Vagina (tissue), 2 donors: ENCODE results near the gene RGS17. TPM values are rescaled to one million over a fixed set of nuclear protein-coding genes. Genes with fewer than 3 reads are reported as not detected.

Source experiments
- DNase-seq, 2 donors: peaks; one replicate each; pipeline ENCODE4 v3.0.0-alpha.2; 2017; ENCODE audit errors: extremely low spot score in 2 of 2
- H3K27ac ChIP-seq: fragments of 200-600 bp; sonication (generic); one replicate; pipeline ENCODE4 v1.5.1; 2019
- H3K27me3 ChIP-seq: fragments of 200-600 bp; sonication (generic); one replicate; pipeline ENCODE4 v1.5.1; 2019
- H3K36me3 ChIP-seq, 2 donors: fragments of 200-600 bp; sonication (generic); one replicate each; pipeline ENCODE4 v1.5.1; 2017 to 2019
- H3K4me1 ChIP-seq: fragments of 200-600 bp; sonication (generic); one replicate; pipeline ENCODE4 v1.5.1; 2019
- H3K4me3 ChIP-seq, 2 donors: fragments of 200-600 bp; sonication (generic); 1 replicate in 1 of 2; 2 replicates in 1 of 2; pipeline ENCODE4 v1.5.1; 2016 to 2019
- H3K9me3 ChIP-seq: fragments of 200-600 bp; sonication (generic); one replicate; pipeline ENCODE4 v1.5.1; 2019
- CTCF ChIP-seq, 3 experiments: fragments of 450-650 bp in 2 of 3; fragments of 200-600 bp in 1 of 3; sonication (generic) in 1 of 3; IDR thresholded peaks; one replicate each; pipeline ENCODE4 v1.5.1; 2017 to 2019; ENCODE audit warnings: antibody characterized with exemption in 3 of 3, mild to moderate bottlenecking in 2 of 3, moderate library complexity in 2 of 3
- POLR2A ChIP-seq, 2 donors: fragments of 450-650 bp; IDR thresholded peaks; one replicate each; pipeline ENCODE4 v1.6.1; 2017; ENCODE audit warnings: antibody characterized with exemption in 2 of 2, mild to moderate bottlenecking in 2 of 2, moderate library complexity in 2 of 2
- POLR2AphosphoS5 ChIP-seq, 2 donors: sonication (generic); formaldehyde crosslinking; IDR thresholded peaks; one replicate each; pipeline ENCODE4 v1.9.0; 2017; ENCODE audit warnings: antibody characterized with exemption in 2 of 2, mild to moderate bottlenecking in 2 of 2, low read depth in 1 of 2; ENCODE audit not compliant: insufficient read depth in 1 of 2
- intact Hi-C: fragments of 100-400 bp; cut with DNase I; formaldehyde crosslinking; loops from one replicate; pipeline ENCODE4 v1.15.1; 2023
- total RNA-seq: library from RNA; depleted of rRNA; stranded (reverse); fragments of >200 nt; gene quantifications from one replicate; pipeline ENCODE4 v1.2.3, GENCODE V29; 2016

Gene RGS17
- total RNA-seq, 1 donor from 2014 or later: 0.25 TPM

DNA sequence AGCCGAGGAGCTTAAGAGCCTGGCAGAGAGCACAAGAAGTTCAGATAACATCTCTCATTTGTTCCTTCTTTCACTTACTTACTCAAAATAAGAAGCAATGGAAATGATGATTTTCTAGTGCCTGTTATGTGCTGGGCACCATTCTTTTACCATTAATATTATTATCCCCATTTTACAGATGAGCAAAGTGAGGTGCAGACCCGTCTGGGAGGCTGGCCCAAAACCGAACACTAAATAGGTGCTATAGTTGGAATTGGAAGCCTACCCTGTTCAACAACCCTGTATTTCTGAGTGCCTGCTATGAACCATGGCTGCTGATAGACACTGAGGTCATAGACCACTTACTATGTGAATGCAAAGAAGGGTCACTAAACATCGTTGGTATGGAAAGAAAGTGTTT is 103.6 kb downstream of the RGS17 start:
- H3K4me1 ChIP-seq: no peaks in the 10 kb centered on the region
- H3K9me3 ChIP-seq: no peaks in the 10 kb centered on the region
- intact Hi-C loops: no loop called here
- H3K4me3 ChIP-seq: no peak overlapping the region
- no peaks in the 10 kb centered on the region for H3K36me3 ChIP-seq
- no peaks in the 10 kb centered on the region for H3K27me3 ChIP-seq
- DNase-seq: no peak
- no peak overlapping the region for H3K27ac ChIP-seq
- TF ChIP-seq CTCF (IDR thresholded peaks at IDR 0.05) (no peak), POLR2AphosphoS5 (IDR thresholded peaks at IDR 0.05; ENCODE audit: insufficient read depth in 1 of 2, low read depth in 1 of 2) (no peak)

DNA sequence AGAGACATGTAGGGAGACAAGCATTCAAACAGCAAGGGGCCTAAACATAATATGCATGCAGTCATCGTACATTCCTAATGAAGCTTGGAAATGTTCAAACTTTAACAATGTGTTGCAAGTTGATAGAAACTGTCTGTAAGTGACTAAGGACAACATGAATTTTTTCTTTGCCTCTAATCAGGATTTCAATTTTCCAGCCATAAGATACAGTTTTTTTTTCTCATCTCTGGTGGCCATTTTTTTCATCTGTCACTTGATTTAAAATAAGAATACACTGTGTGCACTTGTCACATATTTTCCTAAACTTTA is 106.4 kb downstream of the RGS17 start:
- Histone ChIP-seq H3K4me1 (no peaks in the 10 kb centered on the region), H3K36me3 (no peaks in the 10 kb centered on the region), H3K4me3 (no peak overlapping the region), H3K27ac (no peak overlapping the region), H3K9me3 (no peaks in the 10 kb centered on the region), H3K27me3 (no peaks in the 10 kb centered on the region)
- intact Hi-C loops: no loop called here
- peak in 1 of 3 experiments; percentile 1 for TF ChIP-seq CTCF (IDR thresholded peaks at IDR 0.05)
- no peak for TF ChIP-seq POLR2A (IDR thresholded peaks at IDR 0.05)
- TF ChIP-seq POLR2AphosphoS5 (IDR thresholded peaks at IDR 0.05; ENCODE audit: insufficient read depth in 1 of 2, low read depth in 1 of 2): no peak
- no peak for DNase-seq

- Histone ChIP-seq H3K9me3 (no peaks in the 10 kb centered on the region), H3K27me3 (no peaks in the 10 kb centered on the region), H3K27ac (no peak overlapping the region), H3K36me3 (no peaks in the 10 kb centered on the region), H3K4me1 (no peaks in the 10 kb centered on the region), H3K4me3 (no peak overlapping the region)
- intact Hi-C loops: no loop called here
- no peak for DNase-seq
- TF ChIP-seq POLR2A (IDR thresholded peaks at IDR 0.05): no peak
- peak; percentile 53 to 62 (median 56) for TF ChIP-seq CTCF (IDR thresholded peaks at IDR 0.05)
Observed at GRCh38 chr6:153023977-153024708, 106.9 kb downstream of the RGS17 start.

- Histone ChIP-seq H3K36me3 (no peaks in the 10 kb centered on the region), H3K4me3 (no peak overlapping the region), H3K4me1 (no peaks in the 10 kb centered on the region), H3K27me3 (no peaks in the 10 kb centered on the region), H3K9me3 (no peaks in the 10 kb centered on the region), H3K27ac (no peak overlapping the region)
- no peak for DNase-seq
- no peak for TF ChIP-seq POLR2A (IDR thresholded peaks at IDR 0.05)
- TF ChIP-seq CTCF (IDR thresholded peaks at IDR 0.05): no peak
- TF ChIP-seq POLR2AphosphoS5 (IDR thresholded peaks at IDR 0.05; ENCODE audit: insufficient read depth in 1 of 2, low read depth in 1 of 2): no peak
- intact Hi-C loops: no loop called here
Observed at GRCh38 chr6:153018355-153018754, 112.7 kb downstream of the RGS17 start.

DNA sequence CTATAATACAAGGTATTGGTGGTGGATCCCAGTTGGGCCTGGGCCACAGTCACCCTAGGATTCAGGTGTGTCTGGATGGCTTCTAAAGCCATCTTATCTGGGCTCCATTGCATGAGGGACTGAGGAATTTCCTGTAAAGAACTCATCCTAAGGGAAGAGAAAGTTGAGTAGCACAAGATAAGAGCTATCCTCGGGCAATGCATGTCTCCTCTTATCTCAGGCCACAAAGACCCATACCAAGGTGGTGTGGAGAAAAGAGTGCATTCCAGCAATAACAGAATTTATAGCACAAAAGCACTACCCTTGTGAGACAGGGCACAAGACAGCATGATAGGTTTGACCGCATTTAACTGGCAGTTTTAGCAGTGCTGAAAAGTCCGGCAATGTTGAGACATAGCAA is 114.2 kb downstream of the RGS17 start:
- Histone ChIP-seq H3K4me1 (no peaks in the 10 kb centered on the region), H3K27ac (no peak overlapping the region), H3K4me3 (no peak overlapping the region), H3K9me3 (no peaks in the 10 kb centered on the region), H3K36me3 (no peaks in the 10 kb centered on the region), H3K27me3 (no peaks in the 10 kb centered on the region)
- intact Hi-C loops: no loop called here
- TF ChIP-seq POLR2A (IDR thresholded peaks at IDR 0.05) (no peak), POLR2AphosphoS5 (IDR thresholded peaks at IDR 0.05; ENCODE audit: insufficient read depth in 1 of 2, low read depth in 1 of 2) (no peak), CTCF (IDR thresholded peaks at IDR 0.05) (no peak)
- no peak for DNase-seq
